Activated CD4-positive, alpha-beta memory T cell treated with anti-CD3 and anti-CD28 coated beads for 36 hours (primary cell): Measurements from ENCODE around the gene LEO1. TPM values are rescaled to one million over a fixed set of nuclear protein-coding genes. Genes with fewer than 3 reads are reported as not detected.

Source experiments
- CTCF ChIA-PET: fragments of 350-600 bp; sonication (Branson Sonifier 250); formaldehyde crosslinking; loops from one replicate; lab custom pipeline; 2021; ENCODE audit warnings: antibody characterized with exemption, inconsistent platforms; lab: Charles Lee
- POLR2A ChIA-PET: fragments of 350-600 bp; sonication (Branson Sonifier 250); formaldehyde crosslinking; loops from one replicate; lab custom pipeline; 2021; ENCODE audit warnings: antibody characterized with exemption; lab: Charles Lee
- DNase-seq: peaks from one replicate; pipeline ENCODE4 v3.0.0-alpha.2; 2020
- H3K27ac Mint-ChIP-seq: one replicate; pipeline ENCODE4 v1.8.0; 2021; ENCODE audit warnings: mixed read lengths
- H3K27me3 Mint-ChIP-seq: one replicate; pipeline ENCODE4 v1.8.0; 2021; ENCODE audit warnings: mixed read lengths
- H3K36me3 Mint-ChIP-seq: one replicate; pipeline ENCODE4 v1.8.0; 2021; ENCODE audit warnings: mixed read lengths
- H3K4me1 Mint-ChIP-seq: one replicate; pipeline ENCODE4 v1.8.0; 2021; ENCODE audit warnings: low read depth, mixed read lengths
- H3K4me3 Mint-ChIP-seq: one replicate; pipeline ENCODE4 v1.8.0; 2021; ENCODE audit warnings: mild to moderate bottlenecking, mixed read lengths
- H3K9me3 Mint-ChIP-seq: one replicate; pipeline ENCODE4 v1.8.0; 2021; ENCODE audit warnings: mixed read lengths
- intact Hi-C: fragments of 100-400 bp; cut with micrococcal nuclease; formaldehyde crosslinking; loops from one replicate; pipeline ENCODE4 v1.15.1; 2023
- total RNA-seq, 2 experiments: library from RNA; stranded (reverse); gene quantifications; one replicate each; pipeline ENCODE4 v1.2.3, GENCODE V29; 2021

LEO1 gene
- total RNA-seq, 2 experiments from 2014 or later = 27.3 to 28.3 TPM

DNA sequence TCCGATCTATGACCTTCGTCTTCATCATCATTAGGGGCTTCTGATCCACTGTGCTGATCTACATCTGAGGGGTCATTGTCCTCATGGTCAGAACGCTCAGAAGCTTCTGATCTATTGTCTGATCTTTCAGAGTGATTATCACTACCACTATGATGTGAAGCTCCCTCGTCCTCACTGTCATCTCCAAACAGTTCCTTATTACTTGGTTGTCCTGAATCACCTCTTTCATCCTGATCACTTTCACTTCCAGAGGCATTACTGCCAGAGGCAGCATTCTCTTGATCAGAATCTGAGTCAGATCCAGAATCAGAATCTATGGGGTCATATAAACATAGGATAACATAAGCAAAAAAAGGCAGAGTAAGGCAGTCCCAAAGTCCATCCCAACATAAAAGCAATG lies 5.4 kb downstream of the LEO1 start:
- ChIA-PET POLR2A (no interaction called here), CTCF (interaction anchor here (0.6 to 2.1 kb wide), 3 partner anchors 77 to 112 kb away, joined by 3 to 7 read pairs (median 5); no protein-coding TSS in a partner anchor)
- peaks cover 43% of the 10 kb centered on the region for H3K36me3 Mint-ChIP-seq
- no peak overlapping the region for H3K4me3 Mint-ChIP-seq
- no peak for DNase-seq
- H3K9me3 Mint-ChIP-seq = peaks cover 10% of the 10 kb centered on the region
- H3K27me3 Mint-ChIP-seq = no peaks in the 10 kb centered on the region
- intact Hi-C loops = no loop called here
- peaks cover 25% of the 10 kb centered on the region for H3K4me1 Mint-ChIP-seq
- H3K27ac Mint-ChIP-seq = no peak overlapping the region

DNA sequence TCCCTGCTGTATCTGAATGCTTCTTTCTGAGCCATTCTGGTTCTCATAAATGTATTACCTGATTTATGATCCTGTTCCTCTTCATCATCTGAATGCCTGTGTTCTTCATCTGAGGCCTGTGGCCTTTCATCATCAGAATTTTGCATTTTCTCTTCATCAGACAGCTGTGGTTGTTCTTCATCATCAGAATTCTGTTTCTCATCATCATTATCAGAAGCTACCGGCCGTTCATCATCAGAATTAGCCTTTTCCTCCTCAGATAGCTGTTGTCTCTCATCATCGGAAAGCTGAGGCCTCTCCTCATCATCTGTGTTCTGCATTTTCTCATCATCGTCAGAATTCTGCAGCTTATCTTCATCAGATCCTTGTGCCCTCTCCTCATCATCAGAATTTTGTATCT lies 5.9 kb downstream of the LEO1 start:
- peaks cover 10% of the 10 kb centered on the region for H3K9me3 Mint-ChIP-seq

DNA sequence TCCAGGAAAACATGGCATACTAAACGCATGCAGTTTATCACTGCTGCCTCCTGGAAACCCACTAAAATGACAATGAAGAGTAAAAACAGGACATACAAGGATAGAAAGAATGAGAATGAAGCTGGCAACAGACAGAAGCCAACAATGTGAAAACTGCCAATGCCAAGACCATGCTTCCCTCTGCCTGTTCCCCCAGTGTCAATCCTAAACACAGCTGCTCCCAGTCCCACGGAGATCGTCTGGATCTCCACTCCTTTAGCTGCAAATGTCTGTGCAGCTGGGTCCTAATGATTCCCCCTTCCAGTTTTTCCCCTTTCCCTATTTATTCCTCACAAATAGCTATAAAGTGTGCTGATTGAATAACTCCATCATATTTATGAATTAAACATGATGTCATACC lies 16.1 kb downstream of the LEO1 start:
- Mint-ChIP-seq H3K4me3 (no peak overlapping the region), H3K4me1 (peaks cover under 1% of the 10 kb centered on the region), H3K36me3 (peaks cover 52% of the 10 kb centered on the region), H3K9me3 (no peaks in the 10 kb centered on the region), H3K27me3 (no peaks in the 10 kb centered on the region), H3K27ac (no peak overlapping the region)
- ChIA-PET POLR2A (no interaction called here), CTCF (no interaction called here)
- intact Hi-C loops = no loop called here
- no peak for DNase-seq

More for the DNA sequence above, 5.9 kb downstream of the LEO1 start:
- CTCF ChIA-PET = interaction anchor here (0.6 to 2.1 kb wide), 3 partner anchors 77 to 113 kb away, joined by 3 to 7 read pairs (median 5); no protein-coding TSS in a partner anchor
- no peak for DNase-seq
- H3K27ac Mint-ChIP-seq = no peak overlapping the region
- peaks cover 21% of the 10 kb centered on the region for H3K4me1 Mint-ChIP-seq
- H3K27me3 Mint-ChIP-seq = no peaks in the 10 kb centered on the region
- no peak overlapping the region for H3K4me3 Mint-ChIP-seq
- intact Hi-C loops = no loop called here
- H3K36me3 Mint-ChIP-seq = peaks cover 45% of the 10 kb centered on the region
- POLR2A ChIA-PET = no interaction called here

DNA sequence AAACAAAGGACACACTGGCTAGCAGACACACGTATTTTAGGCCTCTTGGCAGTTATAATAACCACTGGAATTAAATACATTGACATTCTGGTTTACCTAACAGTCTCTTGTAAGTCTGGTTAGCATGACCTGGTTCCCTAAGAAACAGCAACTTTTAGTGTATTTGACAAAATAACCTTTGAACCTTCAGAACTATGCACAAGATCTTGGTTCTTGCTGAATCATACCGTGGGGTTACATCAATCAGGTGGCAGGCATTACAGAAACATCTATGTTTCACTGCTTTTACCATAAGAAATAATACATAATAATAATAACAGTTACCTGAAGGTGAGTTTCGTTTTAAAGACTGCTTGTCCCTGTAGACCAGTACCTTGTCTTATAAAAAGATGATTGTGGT lies 18.8 kb downstream of the LEO1 start:
- Mint-ChIP-seq H3K27ac (no peak overlapping the region), H3K36me3 (peaks cover 52% of the 10 kb centered on the region), H3K4me1 (no peaks in the 10 kb centered on the region), H3K27me3 (no peaks in the 10 kb centered on the region), H3K4me3 (no peak overlapping the region), H3K9me3 (no peaks in the 10 kb centered on the region)
- ChIA-PET POLR2A (no interaction called here), CTCF (no interaction called here)
- no peak for DNase-seq
- intact Hi-C loops = no loop called here

DNA sequence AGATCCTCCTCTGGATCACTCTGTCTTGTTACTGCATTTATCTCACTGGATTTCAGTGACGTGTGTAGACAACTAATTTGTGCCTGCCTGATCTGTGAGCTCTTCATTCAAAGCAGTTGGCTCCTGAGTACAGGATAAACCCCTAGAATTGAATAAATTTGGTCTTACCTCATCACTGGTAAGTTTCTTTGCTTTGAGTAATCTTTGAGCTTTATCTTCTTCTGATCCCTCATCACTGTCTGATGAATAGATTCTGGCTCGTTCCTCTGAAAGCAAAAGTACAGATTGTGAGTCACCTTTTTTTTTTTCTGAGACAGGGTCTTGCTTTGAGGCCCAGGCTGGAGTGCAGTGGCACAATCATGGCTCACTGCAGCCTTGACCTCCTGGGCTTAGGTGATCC lies 24.5 kb downstream of the LEO1 start:
- intact Hi-C loops = no loop called here
- Mint-ChIP-seq H3K4me3 (no peak overlapping the region), H3K36me3 (peaks cover 51% of the 10 kb centered on the region), H3K4me1 (peaks cover 7% of the 10 kb centered on the region), H3K27ac (peak overlapping the region; percentile 60), H3K9me3 (no peaks in the 10 kb centered on the region), H3K27me3 (no peaks in the 10 kb centered on the region)
- DNase-seq = no peak
- POLR2A ChIA-PET = interaction anchor here (0.6 to 0.7 kb wide), 2 partner anchors 101 to 1648 kb away, joined by 3 read pairs; no protein-coding TSS in a partner anchor
- CTCF ChIA-PET = interaction anchor here (1.0 to 1.3 kb wide), 3 partner anchors 59 to 262 kb away, joined by 3 to 8 read pairs (median 3); no protein-coding TSS in a partner anchor

DNA sequence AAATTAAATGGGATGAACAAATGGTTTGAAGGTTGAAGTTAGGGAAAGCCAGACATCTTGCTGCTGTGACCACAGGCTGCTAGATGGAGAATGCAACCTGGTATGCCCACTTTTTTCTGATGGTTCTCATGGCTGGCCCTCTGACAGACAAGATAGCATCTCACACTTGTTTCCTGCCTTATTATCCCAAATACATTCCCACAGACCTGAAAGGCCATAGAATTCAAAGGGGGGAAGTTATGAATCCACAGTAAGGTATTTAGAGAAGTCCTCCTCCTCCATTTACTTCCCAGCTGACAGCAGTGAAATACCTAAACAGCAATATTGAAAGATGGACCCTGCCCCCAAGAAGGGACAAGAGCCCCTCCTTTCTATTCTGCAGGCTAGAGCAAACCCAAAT lies 32.4 kb downstream of the LEO1 start:
- intact Hi-C loops = no loop called here
- Mint-ChIP-seq H3K4me3 (no peak overlapping the region), H3K4me1 (peaks cover 4% of the 10 kb centered on the region), H3K9me3 (no peaks in the 10 kb centered on the region), H3K36me3 (peaks cover 24% of the 10 kb centered on the region), H3K27ac (no peak overlapping the region), H3K27me3 (no peaks in the 10 kb centered on the region)
- DNase-seq = no peak
- POLR2A ChIA-PET = no interaction called here
- CTCF ChIA-PET = interaction anchor here (0.9 kb wide), 1 partner anchor 139 kb away, joined by 3 read pairs; no protein-coding TSS in a partner anchor

DNA sequence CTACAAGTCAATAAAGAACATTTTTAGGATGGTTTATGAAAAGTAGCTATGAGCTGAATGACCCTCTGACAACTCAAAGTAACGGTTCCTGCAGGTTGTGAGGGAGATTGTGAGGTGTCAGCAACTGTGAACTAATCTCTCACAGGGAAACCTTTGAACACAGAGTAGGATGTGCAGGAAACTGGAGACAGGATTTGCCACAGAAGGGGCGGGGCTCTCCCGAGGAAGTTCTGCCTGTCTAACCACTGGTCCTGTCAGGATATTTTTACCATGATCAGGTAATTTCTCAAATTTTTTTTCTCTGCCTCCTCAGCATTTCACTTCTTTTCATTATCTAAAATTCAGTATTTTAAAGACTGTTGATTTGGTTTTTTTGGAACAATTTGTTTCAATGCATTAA lies 33.3 kb downstream of the LEO1 start:
- no peak overlapping the region for H3K4me3 Mint-ChIP-seq
- DNase-seq = no peak
- H3K9me3 Mint-ChIP-seq = no peaks in the 10 kb centered on the region
- ChIA-PET POLR2A (no interaction called here), CTCF (no interaction called here)
- H3K36me3 Mint-ChIP-seq = peaks cover 18% of the 10 kb centered on the region
- intact Hi-C loops = no loop called here
- no peaks in the 10 kb centered on the region for H3K27me3 Mint-ChIP-seq
- H3K4me1 Mint-ChIP-seq = peaks cover 4% of the 10 kb centered on the region
- H3K27ac Mint-ChIP-seq = no peak overlapping the region

DNA sequence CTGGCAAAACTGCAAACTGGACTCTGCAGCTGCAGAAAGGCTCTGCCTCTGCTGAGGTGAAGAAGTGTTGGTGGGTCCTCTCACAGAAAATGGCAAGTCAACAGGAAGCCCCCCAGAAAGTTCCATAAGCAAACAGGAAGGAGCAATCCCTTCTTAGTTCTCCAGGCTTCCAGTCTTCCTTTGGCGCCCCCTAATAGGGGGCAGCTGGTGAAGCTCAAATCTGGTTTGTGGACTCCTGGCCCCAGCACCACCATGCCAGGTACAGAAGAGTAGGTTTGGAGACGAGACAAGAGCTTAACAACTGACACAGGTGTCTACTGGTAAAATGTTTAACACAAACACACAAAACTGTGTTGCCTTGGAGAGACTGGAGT lies 35.5 kb downstream of the LEO1 start:
- peaks cover 12% of the 10 kb centered on the region for H3K36me3 Mint-ChIP-seq
- no peak for DNase-seq
- H3K4me1 Mint-ChIP-seq = peaks cover 4% of the 10 kb centered on the region
- H3K27ac Mint-ChIP-seq = peak overlapping the region; percentile 66
- intact Hi-C loops = no loop called here
- CTCF ChIA-PET = interaction anchor here (0.7 kb wide), 1 partner anchor 248 kb away, joined by 3 read pairs; no protein-coding TSS in a partner anchor
- POLR2A ChIA-PET = no interaction called here
- no peaks in the 10 kb centered on the region for H3K9me3 Mint-ChIP-seq
- H3K4me3 Mint-ChIP-seq = no peak overlapping the region
- H3K27me3 Mint-ChIP-seq = no peaks in the 10 kb centered on the region

DNA sequence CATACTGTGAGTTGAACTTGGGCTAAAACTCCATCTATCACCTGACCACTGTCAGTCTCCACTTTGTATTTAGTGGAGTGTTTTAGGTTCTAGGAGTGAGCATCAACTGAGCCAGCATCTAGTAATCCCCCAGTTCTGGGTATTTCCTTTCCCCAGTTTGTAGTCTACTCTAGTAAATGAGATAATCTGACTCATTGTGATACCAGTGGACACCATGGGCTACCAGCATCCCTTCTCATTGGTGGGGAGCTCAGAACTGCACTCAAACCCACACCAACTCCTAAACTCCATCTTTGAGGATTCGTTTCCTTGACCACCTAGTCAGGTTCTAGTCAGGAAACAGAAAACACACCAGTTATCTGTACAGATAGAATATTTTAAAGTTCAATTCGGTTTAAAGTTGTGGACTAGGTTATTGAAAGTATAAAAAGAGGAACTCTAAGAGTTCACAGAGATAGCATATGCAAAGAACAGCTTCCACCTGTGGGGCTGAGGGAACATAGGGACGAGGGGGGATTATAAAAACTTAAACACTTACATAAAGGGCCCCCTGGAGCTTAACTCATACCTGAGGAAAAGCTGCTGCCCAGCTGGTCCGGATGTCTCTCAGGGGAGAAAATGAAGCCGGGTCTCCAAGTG lies 36.0 kb downstream of the LEO1 start:
- intact Hi-C loops = no loop called here
- no peak for DNase-seq
- no peaks in the 10 kb centered on the region for H3K27me3 Mint-ChIP-seq
- H3K9me3 Mint-ChIP-seq = no peaks in the 10 kb centered on the region
- no peak overlapping the region for H3K4me3 Mint-ChIP-seq
- peaks cover 15% of the 10 kb centered on the region for H3K36me3 Mint-ChIP-seq
- H3K4me1 Mint-ChIP-seq = peaks cover 4% of the 10 kb centered on the region
- ChIA-PET POLR2A (interaction anchor here (0.6 kb wide), 1 partner anchor 42 kb away, joined by 3 read pairs; no protein-coding TSS in a partner anchor), CTCF (no interaction called here)
- H3K27ac Mint-ChIP-seq = peak overlapping the region; percentile 66

DNA sequence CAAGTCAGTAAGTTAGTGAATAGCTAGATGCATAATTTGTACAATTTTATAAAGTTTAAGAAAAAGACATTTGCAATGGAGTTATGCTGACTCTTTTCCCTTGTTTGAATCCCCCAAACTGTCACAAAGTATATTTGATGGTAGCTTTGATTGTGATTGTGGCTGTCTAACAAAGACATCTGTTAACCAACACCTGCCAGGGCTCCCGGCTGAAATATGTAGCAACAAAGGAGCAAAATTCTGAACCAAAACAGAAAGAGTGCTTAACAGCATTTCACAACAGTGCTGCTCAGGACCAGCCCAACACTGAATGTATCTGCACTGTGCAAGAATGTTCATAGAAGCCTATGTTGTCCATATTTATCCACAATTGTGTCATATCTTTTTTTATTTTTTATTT lies 39.4 kb downstream of the LEO1 start:
- Mint-ChIP-seq H3K4me3 (no peak overlapping the region), H3K4me1 (peaks cover 4% of the 10 kb centered on the region), H3K9me3 (no peaks in the 10 kb centered on the region), H3K27ac (no peak overlapping the region), H3K27me3 (no peaks in the 10 kb centered on the region), H3K36me3 (peaks cover 6% of the 10 kb centered on the region)
- POLR2A ChIA-PET = no interaction called here
- CTCF ChIA-PET = interaction anchor here (0.6 to 0.8 kb wide), 2 partner anchors 26 to 221 kb away, joined by 3 read pairs; no protein-coding TSS in a partner anchor
- DNase-seq = no peak
- intact Hi-C loops = no loop called here

DNA sequence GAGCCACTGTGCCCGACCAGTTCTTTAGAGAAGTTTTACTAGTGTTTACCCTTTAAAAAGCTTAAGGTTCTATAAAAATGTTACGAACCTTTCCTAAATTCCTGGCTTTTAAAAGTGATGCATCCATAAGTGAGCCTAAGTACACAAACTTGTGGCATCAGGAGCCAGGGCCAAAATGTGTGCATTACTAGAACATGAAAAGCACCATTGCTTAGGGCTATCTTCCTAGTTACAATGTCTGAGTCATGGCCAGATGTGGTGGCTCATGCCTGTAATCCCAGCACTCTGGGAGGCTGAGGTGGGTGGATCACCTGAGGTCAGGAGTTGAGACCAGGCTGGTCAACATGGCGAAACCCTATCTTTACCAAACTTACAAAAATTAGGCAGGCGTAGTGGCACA lies 39.9 kb downstream of the LEO1 start:
- peaks cover 5% of the 10 kb centered on the region for H3K36me3 Mint-ChIP-seq
- intact Hi-C loops = no loop called here

DNA sequence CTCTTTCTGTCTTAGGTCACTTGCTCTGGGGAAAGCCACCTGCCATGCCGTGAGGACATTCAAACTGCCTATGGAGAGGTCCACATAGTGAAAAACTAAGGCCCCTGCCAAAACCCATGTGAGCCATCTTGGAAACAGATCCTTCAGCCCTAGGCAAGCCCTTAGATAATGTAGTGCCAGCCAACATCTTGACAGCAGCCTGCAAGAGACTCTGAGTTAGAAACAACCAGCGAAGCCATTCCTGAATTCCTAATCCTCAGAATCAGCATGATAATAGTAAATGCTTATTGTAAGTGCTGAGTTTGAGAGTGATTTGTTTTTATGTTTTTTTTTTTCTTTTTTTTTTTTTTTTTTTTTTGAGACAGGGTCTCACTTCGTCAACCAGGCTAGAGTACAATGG lies 40.6 kb downstream of the LEO1 start:
- no peak for DNase-seq
- ChIA-PET POLR2A (no interaction called here), CTCF (no interaction called here)
- Mint-ChIP-seq H3K4me3 (no peak overlapping the region), H3K27ac (no peak overlapping the region), H3K4me1 (peaks cover 4% of the 10 kb centered on the region), H3K9me3 (no peaks in the 10 kb centered on the region), H3K27me3 (no peaks in the 10 kb centered on the region), H3K36me3 (peaks cover 5% of the 10 kb centered on the region)
- intact Hi-C loops = no loop called here

More for the DNA sequence above, 39.9 kb downstream of the LEO1 start:
- ChIA-PET POLR2A (no interaction called here), CTCF (no interaction called here)
- no peaks in the 10 kb centered on the region for H3K27me3 Mint-ChIP-seq
- H3K27ac Mint-ChIP-seq = no peak overlapping the region
- H3K9me3 Mint-ChIP-seq = no peaks in the 10 kb centered on the region
- H3K4me3 Mint-ChIP-seq = no peak overlapping the region
- no peak for DNase-seq
- H3K4me1 Mint-ChIP-seq = peaks cover 4% of the 10 kb centered on the region

DNA sequence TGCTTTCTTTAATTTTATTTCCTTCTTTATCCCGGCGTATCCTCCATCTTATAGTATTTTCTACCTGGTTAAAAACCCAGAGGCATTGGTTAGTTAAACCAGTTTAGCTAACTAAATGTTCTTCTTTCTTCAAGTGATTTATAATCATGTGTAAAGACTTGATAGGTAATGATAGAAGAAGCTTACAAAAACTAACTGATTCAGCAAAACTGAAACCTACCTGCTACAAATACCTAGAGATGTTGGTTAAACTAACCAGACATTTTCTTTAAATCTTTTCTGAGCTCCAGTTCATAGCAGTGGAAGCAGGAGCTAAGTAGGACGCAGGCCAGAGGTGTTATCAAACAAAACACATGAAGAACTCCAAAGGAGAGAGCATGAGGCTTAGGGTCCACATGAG lies 44.8 kb downstream of the LEO1 start:
- no peaks in the 10 kb centered on the region for H3K27me3 Mint-ChIP-seq
- intact Hi-C loops = no loop called here
- H3K27ac Mint-ChIP-seq = no peak overlapping the region
- no peak overlapping the region for H3K4me3 Mint-ChIP-seq
- peaks cover 12% of the 10 kb centered on the region for H3K36me3 Mint-ChIP-seq
- POLR2A ChIA-PET = no interaction called here
- H3K4me1 Mint-ChIP-seq = no peaks in the 10 kb centered on the region
- no peak for DNase-seq
- CTCF ChIA-PET = interaction anchor here (1.0 to 1.2 kb wide), 2 partner anchors 23 to 38 kb away, joined by 3 read pairs; no protein-coding TSS in a partner anchor
- H3K9me3 Mint-ChIP-seq = no peaks in the 10 kb centered on the region
